Parathyroid adenoma (tissue), 2 donors: ENCODE results near the gene CPA5.

ENCODE experiments used
- H2AFZ ChIP-seq: fragments of 300-600 bp; sonication (generic); one replicate; pipeline ENCODE4 v1.7.0; 2017; ENCODE audit warnings: antibody characterized with exemption, mild to moderate bottlenecking
- H3K27ac ChIP-seq: fragments of 300-600 bp; sonication (generic); one replicate; pipeline ENCODE4 v1.7.0; 2017
- H3K27me3 ChIP-seq: fragments of 300-600 bp; sonication (generic); one replicate; pipeline ENCODE4 v1.7.0; 2017; ENCODE audit warnings: low read length; ENCODE audit not compliant: control insufficient read depth, insufficient read depth
- H3K36me3 ChIP-seq: fragments of 300-600 bp; sonication (generic); one replicate; pipeline ENCODE4 v1.7.0; 2017; ENCODE audit warnings: low read length; ENCODE audit not compliant: control insufficient read depth, insufficient read depth
- H3K4me1 ChIP-seq: fragments of 300-600 bp; sonication (generic); one replicate; pipeline ENCODE4 v1.7.0; 2017; ENCODE audit warnings: control low read depth
- H3K4me2 ChIP-seq: fragments of 300-600 bp; sonication (generic); one replicate; pipeline ENCODE4 v1.7.0; 2017; ENCODE audit warnings: low read length
- H3K4me3 ChIP-seq: fragments of 300-600 bp; sonication (generic); one replicate; pipeline ENCODE4 v1.7.0; 2017; ENCODE audit warnings: low read depth, low read length
- H3K79me2 ChIP-seq: fragments of 300-600 bp; sonication (generic); one replicate; pipeline ENCODE4 v1.7.0; 2017; ENCODE audit warnings: control low read depth
- H3K9ac ChIP-seq: fragments of 300-600 bp; sonication (generic); one replicate; pipeline ENCODE4 v1.7.0; 2017; ENCODE audit warnings: mild to moderate bottlenecking
- H3K9me3 ChIP-seq: fragments of 300-600 bp; sonication (generic); one replicate; pipeline ENCODE4 v1.7.0; 2017; ENCODE audit warnings: low read length; ENCODE audit not compliant: control insufficient read depth
- TF ChIP-seq, protein P1 (sequence below): fragments of 300-600 bp; sonication (generic); IDR thresholded peaks from one replicate; pipeline ENCODE4 v1.7.0; 2017; ENCODE audit warnings: antibody characterized with exemption, mild to moderate bottlenecking
- donor health status: primary hyperparathyroidism.

The CPA5 gene

GRCh38 chr7:130379921-130380860 is 35.6 kb downstream of the CPA5 start, which contains the start of gene CPA1:
TSS of gene CPA1 (plus strand) at chr7:130380494. CDS start at chr7:130380521, 27 bp downstream.
- Histone ChIP-seq H3K4me3 (no peak within 1 kb of the TSS), H3K9me3 (no peaks in the 10 kb centered on the region), H3K27me3 (no peaks in the 10 kb centered on the region), H3K79me2 (no peaks in the 10 kb centered on the region), H3K4me1 (no peaks in the 10 kb centered on the region), H3K27ac (no peak within 1 kb of the TSS), H2AFZ (peak within 1 kb of the TSS; percentile 56), H3K9ac (no peak within 1 kb of the TSS), H3K36me3 (no peaks in the 10 kb centered on the region), H3K4me2 (no peak within 1 kb of the TSS)
- TF ChIP-seq, protein P1, sequence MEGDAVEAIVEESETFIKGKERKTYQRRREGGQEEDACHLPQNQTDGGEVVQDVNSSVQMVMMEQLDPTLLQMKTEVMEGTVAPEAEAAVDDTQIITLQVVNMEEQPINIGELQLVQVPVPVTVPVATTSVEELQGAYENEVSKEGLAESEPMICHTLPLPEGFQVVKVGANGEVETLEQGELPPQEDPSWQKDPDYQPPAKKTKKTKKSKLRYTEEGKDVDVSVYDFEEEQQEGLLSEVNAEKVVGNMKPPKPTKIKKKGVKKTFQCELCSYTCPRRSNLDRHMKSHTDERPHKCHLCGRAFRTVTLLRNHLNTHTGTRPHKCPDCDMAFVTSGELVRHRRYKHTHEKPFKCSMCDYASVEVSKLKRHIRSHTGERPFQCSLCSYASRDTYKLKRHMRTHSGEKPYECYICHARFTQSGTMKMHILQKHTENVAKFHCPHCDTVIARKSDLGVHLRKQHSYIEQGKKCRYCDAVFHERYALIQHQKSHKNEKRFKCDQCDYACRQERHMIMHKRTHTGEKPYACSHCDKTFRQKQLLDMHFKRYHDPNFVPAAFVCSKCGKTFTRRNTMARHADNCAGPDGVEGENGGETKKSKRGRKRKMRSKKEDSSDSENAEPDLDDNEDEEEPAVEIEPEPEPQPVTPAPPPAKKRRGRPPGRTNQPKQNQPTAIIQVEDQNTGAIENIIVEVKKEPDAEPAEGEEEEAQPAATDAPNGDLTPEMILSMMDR: no peak

DNA sequence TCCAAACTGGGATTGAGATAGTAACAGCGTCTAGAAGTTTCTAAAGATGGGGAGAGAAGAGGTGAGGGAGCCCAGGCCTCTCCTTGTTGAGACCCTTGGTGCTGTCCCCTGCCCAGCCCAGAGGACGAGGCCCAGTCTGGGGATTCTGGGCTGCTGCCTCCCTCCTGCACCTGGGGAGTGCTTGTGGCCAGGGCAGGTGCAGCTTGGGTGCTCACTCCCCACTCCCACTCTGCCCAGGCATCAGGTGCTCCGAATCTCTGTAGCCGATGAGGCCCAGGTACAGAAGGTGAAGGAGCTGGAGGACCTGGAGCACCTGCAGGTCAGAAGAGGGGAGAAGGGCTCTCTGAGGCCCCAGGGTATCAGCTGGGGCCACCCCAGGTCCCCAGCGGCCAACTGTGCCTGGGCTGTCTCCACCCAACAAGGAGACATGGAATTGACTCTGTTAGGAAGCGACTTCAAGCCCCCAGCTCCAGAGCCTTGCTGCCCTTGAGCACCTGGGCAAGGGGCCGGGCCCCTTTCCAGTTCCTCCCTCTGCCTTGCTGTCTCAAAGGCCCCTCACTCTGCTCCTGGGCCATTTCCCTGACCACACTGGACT is 36.3 kb downstream of the CPA5 start:
- Histone ChIP-seq H2AFZ (no peak overlapping the region), H3K27me3 (no peaks in the 10 kb centered on the region), H3K9ac (no peak overlapping the region), H3K79me2 (no peaks in the 10 kb centered on the region), H3K27ac (no peak overlapping the region), H3K36me3 (no peaks in the 10 kb centered on the region), H3K4me1 (no peaks in the 10 kb centered on the region), H3K4me2 (no peak overlapping the region), H3K9me3 (no peaks in the 10 kb centered on the region), H3K4me3 (no peak overlapping the region)
- TF ChIP-seq, protein P1: no peak

GRCh38 chr7:130381468-130382312 is 37.1 kb downstream of the CPA5 start:
- Histone ChIP-seq H3K4me2 (no peak overlapping the region), H3K79me2 (no peaks in the 10 kb centered on the region), H3K36me3 (no peaks in the 10 kb centered on the region), H3K4me3 (no peak overlapping the region), H3K4me1 (no peaks in the 10 kb centered on the region), H3K9ac (no peak overlapping the region), H2AFZ (no peak overlapping the region), H3K27me3 (no peaks in the 10 kb centered on the region), H3K27ac (no peak overlapping the region), H3K9me3 (no peaks in the 10 kb centered on the region)
- TF ChIP-seq, protein P1: no peak

- Histone ChIP-seq H3K4me1 (no peaks in the 10 kb centered on the region), H3K4me3 (no peak overlapping the region), H2AFZ (no peak overlapping the region), H3K27ac (no peak overlapping the region), H3K4me2 (no peak overlapping the region), H3K27me3 (no peaks in the 10 kb centered on the region), H3K36me3 (no peaks in the 10 kb centered on the region), H3K9ac (no peak overlapping the region), H3K79me2 (no peaks in the 10 kb centered on the region), H3K9me3 (no peaks in the 10 kb centered on the region)
- TF ChIP-seq, protein P1: no peak
These were observed 38.8 kb downstream of the CPA5 start for GRCh38 chr7:130383187-130383980.
